Esophagus squamous epithelium (tissue), 5 donors: ENCODE measurements around the gene VOPP1. TPM values are rescaled to one million over a fixed set of nuclear protein-coding genes. Genes with fewer than 3 reads are reported as not detected.

Source experiments
- DNase-seq: peaks from one replicate; lab custom pipeline; 2025; lab: John Stamatoyannopoulos, UW
- H3K27ac ChIP-seq, 4 donors: fragments of 200-600 bp; sonication (generic); one replicate each; pipeline ENCODE4 v1.5.1; 2016 to 2019; ENCODE audit warnings: mild to moderate bottlenecking in 1 of 4
- H3K27me3 ChIP-seq, 4 donors: fragments of 200-600 bp; sonication (generic); 1 replicate in 3 of 4; 2 replicates in 1 of 4; pipeline versions ENCODE4 v1.5.1 to v1.6.0; 2017 to 2021; ENCODE audit warnings: antibody characterized with exemption in 1 of 4
- H3K36me3 ChIP-seq, 3 donors: fragments of 200-600 bp; sonication (generic); one replicate each; pipeline ENCODE4 v1.5.1; 2016 to 2019
- H3K4me1 ChIP-seq, 3 donors: fragments of 200-600 bp; sonication (generic); one replicate each; pipeline ENCODE4 v1.5.1; 2017 to 2019
- H3K4me3 ChIP-seq, 4 donors: fragments of 200-600 bp; sonication (generic); 1 replicate in 3 of 4; 2 replicates in 1 of 4; pipeline ENCODE4 v1.5.1; 2016 to 2019; ENCODE audit warnings: mild to moderate bottlenecking in 2 of 4, moderate library complexity in 1 of 4
- H3K9me3 ChIP-seq, 3 donors: fragments of 200-600 bp; sonication (generic); one replicate each; pipeline ENCODE4 v1.5.1; 2016 to 2019
- POLR2A ChIP-seq, 4 donors: fragments of 450-650 bp; IDR thresholded peaks; one replicate each; pipeline ENCODE4 v1.6.1; 2017; ENCODE audit warnings: antibody characterized with exemption in 4 of 4, mild to moderate bottlenecking in 4 of 4, moderate library complexity in 3 of 4
- WGBS, 2 donors: methylation state at CpG; one replicate each; pipeline ENCODE4 v1.1.5; 2018; 5-methylcytosine and 5-hydroxymethylcytosine counted together
- intact Hi-C: fragments of 100-400 bp; cut with DNase I; formaldehyde crosslinking; loops from one replicate; pipeline ENCODE4 v1.15.0; 2022
- total RNA-seq, 4 donors: library from RNA; depleted of rRNA; stranded (reverse); fragments of >200 nt; gene quantifications; one replicate each; pipeline ENCODE4 v1.1.0, GENCODE V29; 2016
- TF ChIP-seq, protein P1 (sequence below), 6 experiments: fragments of 450-650 bp in 4 of 6; fragments of 200-600 bp in 2 of 6; sonication (generic) in 2 of 6; IDR thresholded peaks; one replicate each; pipeline ENCODE4 v1.5.1; 2016 to 2019; ENCODE audit warnings: antibody characterized with exemption in 6 of 6, mild to moderate bottlenecking in 4 of 6, moderate library complexity in 4 of 6
- donor health status: DM: yes; HTN: yes; CAD: no.

The VOPP1 gene
- total RNA-seq, 4 donors from 2014 or later = 13.9 to 26.5 (median 19.2) TPM

DNA sequence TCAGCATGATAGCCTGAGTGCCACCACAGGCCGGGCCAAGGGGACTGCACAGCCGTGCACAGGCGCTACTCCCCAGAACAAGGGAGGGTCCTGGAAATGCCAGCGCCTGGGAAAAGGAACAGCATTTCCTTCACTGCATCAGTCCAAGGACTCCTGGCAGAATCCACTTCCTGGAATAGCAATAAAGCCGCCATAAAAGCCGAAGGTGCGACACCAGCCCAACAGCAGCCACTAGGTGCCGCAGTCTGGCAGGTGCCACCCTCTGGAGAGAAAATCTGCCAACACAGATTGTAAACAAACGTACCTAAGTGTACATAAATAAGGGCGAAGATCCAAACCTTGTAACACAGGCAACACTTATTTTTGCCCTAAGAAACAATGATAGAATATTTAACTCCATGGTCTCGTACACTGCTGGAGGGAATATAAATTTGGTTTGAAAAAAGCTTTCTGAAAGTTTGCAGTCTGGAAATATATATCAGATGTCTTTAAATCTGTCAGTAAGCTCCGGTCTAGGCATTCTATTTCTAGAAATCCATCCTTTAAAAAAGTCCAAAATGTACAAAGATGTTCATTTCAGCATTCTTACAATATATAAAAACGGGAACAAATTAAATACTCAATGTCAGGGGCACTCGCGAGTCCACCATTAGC, 22.2 kb downstream of the VOPP1 start:
- 57 to 85% methylated on average over 12 of the region's 15 CpGs for WGBS, 2 donors
- H3K4me1 ChIP-seq = peaks cover 43 to 97% (median 51%) of the 10 kb centered on the region in 3 donors

DNA sequence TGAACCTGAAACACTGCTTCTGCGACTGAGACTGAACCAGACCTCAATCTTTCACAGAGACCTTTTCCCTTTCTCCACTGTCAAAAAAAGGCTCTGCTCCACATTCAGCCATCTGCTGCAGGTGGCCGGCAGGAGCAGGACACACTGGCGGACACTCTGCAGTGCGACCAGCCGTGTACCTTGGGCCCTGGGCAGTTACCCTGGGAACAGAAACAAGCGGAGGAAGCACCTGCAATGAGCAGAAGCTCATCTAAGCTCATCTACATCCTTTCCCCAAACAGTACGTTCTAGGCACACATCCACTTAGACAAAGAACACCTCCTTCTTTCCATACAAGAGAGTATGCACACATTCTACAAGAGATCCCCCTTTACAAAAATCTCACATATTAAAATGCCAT, 22.8 kb downstream of the VOPP1 start:
- Histone ChIP-seq H3K27ac (peak overlapping the region in 2 of 4 donors; percentile 21 to 51), H3K36me3 (no peaks in the 10 kb centered on the region), H3K4me3 (no peak overlapping the region), H3K27me3 (no peaks in the 10 kb centered on the region), H3K9me3 (no peaks in the 10 kb centered on the region), H3K4me1 (peaks cover 43 to 95% (median 51%) of the 10 kb centered on the region in 3 donors)
- intact Hi-C loops = no loop called here
- 76 to 81% methylated on average over 4 to 7 of the region's 7 CpGs for WGBS, 2 donors
- no peak for TF ChIP-seq POLR2A (IDR thresholded peaks at IDR 0.05)
- TF ChIP-seq, protein P1, sequence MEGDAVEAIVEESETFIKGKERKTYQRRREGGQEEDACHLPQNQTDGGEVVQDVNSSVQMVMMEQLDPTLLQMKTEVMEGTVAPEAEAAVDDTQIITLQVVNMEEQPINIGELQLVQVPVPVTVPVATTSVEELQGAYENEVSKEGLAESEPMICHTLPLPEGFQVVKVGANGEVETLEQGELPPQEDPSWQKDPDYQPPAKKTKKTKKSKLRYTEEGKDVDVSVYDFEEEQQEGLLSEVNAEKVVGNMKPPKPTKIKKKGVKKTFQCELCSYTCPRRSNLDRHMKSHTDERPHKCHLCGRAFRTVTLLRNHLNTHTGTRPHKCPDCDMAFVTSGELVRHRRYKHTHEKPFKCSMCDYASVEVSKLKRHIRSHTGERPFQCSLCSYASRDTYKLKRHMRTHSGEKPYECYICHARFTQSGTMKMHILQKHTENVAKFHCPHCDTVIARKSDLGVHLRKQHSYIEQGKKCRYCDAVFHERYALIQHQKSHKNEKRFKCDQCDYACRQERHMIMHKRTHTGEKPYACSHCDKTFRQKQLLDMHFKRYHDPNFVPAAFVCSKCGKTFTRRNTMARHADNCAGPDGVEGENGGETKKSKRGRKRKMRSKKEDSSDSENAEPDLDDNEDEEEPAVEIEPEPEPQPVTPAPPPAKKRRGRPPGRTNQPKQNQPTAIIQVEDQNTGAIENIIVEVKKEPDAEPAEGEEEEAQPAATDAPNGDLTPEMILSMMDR (IDR thresholded peaks at IDR 0.05) = no peak
- no peak for DNase-seq

More for the DNA sequence above, 22.2 kb downstream of the VOPP1 start:
- no peak for DNase-seq
- intact Hi-C loops = no loop called here
- H3K36me3 ChIP-seq = no peaks in the 10 kb centered on the region
- no peaks in the 10 kb centered on the region for H3K9me3 ChIP-seq
- H3K27ac ChIP-seq = peak overlapping the region in 2 of 4 donors; percentile 21 to 51
- H3K4me3 ChIP-seq = no peak overlapping the region
- no peak for TF ChIP-seq POLR2A (IDR thresholded peaks at IDR 0.05)
- TF ChIP-seq, protein P1 (IDR thresholded peaks at IDR 0.05) = peak; percentile 22 to 62 (median 34)
- no peaks in the 10 kb centered on the region for H3K27me3 ChIP-seq

DNA sequence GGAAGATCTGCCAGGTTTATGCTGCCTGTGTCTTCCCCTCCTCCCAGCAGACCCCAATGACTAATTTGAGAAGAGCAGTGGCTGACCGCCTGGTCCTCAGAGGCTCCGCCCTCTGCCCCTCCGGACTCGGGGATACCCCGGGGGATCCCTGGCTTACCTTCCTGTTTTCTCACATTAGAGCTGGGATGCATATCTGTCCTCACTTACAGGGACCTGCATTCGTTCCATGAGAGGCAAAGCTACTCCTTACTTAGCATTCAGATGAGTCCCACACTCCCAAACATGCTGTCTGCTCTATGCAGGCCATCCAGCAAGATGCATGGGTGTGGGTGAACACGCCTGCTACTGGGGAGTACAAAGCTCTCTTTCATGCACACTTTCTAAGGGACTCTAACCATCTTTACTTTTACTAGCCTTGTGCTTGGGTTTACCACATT, 24.0 kb downstream of the VOPP1 start:
- H3K27me3 ChIP-seq = no peaks in the 10 kb centered on the region
- H3K9me3 ChIP-seq = no peaks in the 10 kb centered on the region
- no peak for TF ChIP-seq POLR2A (IDR thresholded peaks at IDR 0.05)
- TF ChIP-seq, protein P1 (IDR thresholded peaks at IDR 0.05) = no peak
- DNase-seq = no peak
- no peak overlapping the region for H3K4me3 ChIP-seq
- intact Hi-C loops = no loop called here
- WGBS, 2 donors = 70 to 81% methylated on average over 7 of the region's 7 CpGs
- peaks cover 43 to 83% (median 45%) of the 10 kb centered on the region in 3 donors for H3K4me1 ChIP-seq
- no peaks in the 10 kb centered on the region for H3K36me3 ChIP-seq
- H3K27ac ChIP-seq = no peak overlapping the region

DNA sequence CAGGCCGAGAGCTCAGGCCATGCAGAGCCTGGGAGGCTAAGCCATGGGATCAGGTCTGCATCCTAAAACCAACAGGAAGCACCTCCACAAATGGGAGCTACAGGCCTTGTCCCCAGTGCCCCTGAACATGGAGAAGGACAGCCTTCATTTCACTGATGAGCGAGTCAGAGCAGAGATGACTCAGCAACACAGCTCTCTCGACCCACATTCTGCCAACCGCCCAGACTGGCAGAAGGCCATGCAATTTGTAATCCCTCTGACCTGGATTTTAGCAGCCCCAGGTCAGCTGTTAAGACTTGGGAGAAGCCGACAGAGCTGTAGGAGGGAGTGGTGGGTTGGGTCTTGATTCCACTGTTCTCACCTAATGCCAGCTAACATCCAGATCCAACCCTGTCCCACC, 25.5 kb downstream of the VOPP1 start:
- Histone ChIP-seq H3K4me1 (peaks cover 28 to 68% (median 33%) of the 10 kb centered on the region in 3 donors), H3K4me3 (no peak overlapping the region), H3K36me3 (no peaks in the 10 kb centered on the region), H3K9me3 (no peaks in the 10 kb centered on the region), H3K27ac (peak overlapping the region in 3 of 4 donors; percentile 35 to 60 (median 45)), H3K27me3 (no peaks in the 10 kb centered on the region)
- intact Hi-C loops = no loop called here
- TF ChIP-seq POLR2A (IDR thresholded peaks at IDR 0.05) = no peak
- TF ChIP-seq, protein P1 (IDR thresholded peaks at IDR 0.05) = no peak
- 6 to 17% methylated on average over 5 of the region's 5 CpGs for WGBS, 2 donors
- DNase-seq = no peak

DNA sequence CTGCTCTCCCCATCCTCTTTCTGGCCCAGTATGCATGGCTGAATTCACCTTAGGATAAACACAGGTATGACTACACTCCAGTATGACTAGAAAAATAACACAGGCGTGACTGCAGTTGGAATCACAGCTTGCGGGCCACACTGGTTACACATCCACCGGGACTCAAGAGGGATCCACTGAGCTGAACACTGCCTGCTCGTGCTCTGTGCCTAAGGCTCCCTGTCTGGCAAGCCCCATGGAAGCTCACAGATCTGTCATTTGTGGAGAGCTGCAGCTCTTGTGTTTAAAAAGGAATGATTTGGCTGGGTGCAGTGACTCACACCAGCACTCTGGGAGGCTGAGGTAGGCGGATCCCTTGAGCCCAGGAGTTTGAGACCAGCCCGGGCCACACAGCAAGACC, 26.8 kb downstream of the VOPP1 start:
- TF ChIP-seq, protein P1 (IDR thresholded peaks at IDR 0.05) = peak in 1 of 6 experiments; percentile 33
- TF ChIP-seq POLR2A (IDR thresholded peaks at IDR 0.05) = no peak
- no peak for DNase-seq

More for the DNA sequence above, 26.8 kb downstream of the VOPP1 start:
- Histone ChIP-seq H3K4me1 (peaks cover 18 to 55% (median 33%) of the 10 kb centered on the region in 3 donors), H3K4me3 (no peak overlapping the region), H3K27me3 (no peaks in the 10 kb centered on the region), H3K27ac (peak overlapping the region in 1 of 4 donors; percentile 49), H3K9me3 (no peaks in the 10 kb centered on the region), H3K36me3 (no peaks in the 10 kb centered on the region)
- intact Hi-C loops = no loop called here
- WGBS, 2 donors = 32 to 36% methylated on average over 5 to 6 of the region's 6 CpGs
